HG03521 (cell line): ENCODE results near the gene TENM4.

ENCODE experiments used
- ATAC-seq: cut with Tn5 transposase; IDR thresholded peaks from one replicate; pipeline ENCODE4 v1.9.1; 2021; ENCODE audit warnings: mild to moderate bottlenecking, moderate library complexity; ENCODE audit not compliant: unreplicated experiment

The TENM4 gene

DNA sequence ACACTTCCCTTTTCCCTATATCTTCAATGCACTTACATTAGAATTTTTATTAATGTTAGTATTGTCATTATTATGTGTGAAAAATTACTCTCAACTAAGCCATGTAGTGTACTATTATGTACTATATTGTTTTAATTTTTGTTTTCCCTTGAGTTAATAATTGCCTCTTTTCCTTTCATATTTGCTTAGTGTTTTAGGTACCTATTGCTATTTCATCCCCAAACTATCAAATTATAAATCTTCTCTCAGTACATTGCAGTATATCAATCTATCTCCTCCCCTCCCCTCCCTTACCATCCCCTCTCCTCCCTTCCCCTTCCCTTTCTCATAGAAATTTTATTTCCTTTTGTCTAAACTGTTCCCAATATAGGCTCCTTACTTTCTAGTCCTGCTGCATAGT is 12.8 kb upstream of the TENM4 start:
- no peak for ATAC-seq

- ATAC-seq, result no peak
These were observed 8.2 kb upstream of the TENM4 start for GRCh38 chr11:79449040-79449439.

DNA sequence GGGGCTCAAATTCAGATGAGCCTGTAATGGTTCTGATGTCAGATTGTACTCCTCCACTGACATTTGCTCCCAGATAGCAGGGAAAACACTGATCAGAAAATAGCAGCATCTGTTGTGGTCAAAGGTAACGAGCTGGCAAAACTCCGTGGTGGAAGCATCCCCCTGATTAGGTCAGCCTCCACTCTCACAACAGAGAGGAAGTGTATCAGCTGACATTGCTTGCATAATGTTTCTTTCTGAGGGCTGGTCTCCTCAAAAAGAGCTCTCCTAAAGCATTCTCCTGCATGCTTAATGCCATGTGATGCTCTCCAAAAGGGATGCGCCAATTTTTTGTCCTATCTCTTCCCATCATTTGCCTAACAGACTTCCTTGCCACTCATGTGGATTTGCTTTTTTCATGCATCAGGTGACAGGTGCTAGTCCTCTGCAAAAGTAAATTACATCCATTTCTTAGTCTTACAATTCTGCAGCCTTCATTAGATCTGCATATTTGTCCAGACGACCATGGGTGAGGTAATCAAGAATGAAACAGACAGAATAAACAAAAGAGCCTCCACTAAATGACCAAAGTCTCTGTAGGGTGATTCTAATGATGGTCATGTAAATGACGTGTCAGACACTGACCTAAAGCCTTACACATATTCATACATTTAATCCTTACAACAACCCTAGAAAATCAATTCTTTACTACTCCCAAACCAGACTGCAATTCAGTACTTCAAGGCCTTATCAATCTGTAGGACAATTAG is 6.4 kb upstream of the TENM4 start:
- ATAC-seq, result no peak

GRCh38 chr11:79444923-79445322 is 4.1 kb upstream of the TENM4 start:
- no peak for ATAC-seq

- ATAC-seq, result peak; percentile 4
These were observed 638 bp upstream of the TENM4 start for GRCh38 chr11:79441461-79441875.

DNA sequence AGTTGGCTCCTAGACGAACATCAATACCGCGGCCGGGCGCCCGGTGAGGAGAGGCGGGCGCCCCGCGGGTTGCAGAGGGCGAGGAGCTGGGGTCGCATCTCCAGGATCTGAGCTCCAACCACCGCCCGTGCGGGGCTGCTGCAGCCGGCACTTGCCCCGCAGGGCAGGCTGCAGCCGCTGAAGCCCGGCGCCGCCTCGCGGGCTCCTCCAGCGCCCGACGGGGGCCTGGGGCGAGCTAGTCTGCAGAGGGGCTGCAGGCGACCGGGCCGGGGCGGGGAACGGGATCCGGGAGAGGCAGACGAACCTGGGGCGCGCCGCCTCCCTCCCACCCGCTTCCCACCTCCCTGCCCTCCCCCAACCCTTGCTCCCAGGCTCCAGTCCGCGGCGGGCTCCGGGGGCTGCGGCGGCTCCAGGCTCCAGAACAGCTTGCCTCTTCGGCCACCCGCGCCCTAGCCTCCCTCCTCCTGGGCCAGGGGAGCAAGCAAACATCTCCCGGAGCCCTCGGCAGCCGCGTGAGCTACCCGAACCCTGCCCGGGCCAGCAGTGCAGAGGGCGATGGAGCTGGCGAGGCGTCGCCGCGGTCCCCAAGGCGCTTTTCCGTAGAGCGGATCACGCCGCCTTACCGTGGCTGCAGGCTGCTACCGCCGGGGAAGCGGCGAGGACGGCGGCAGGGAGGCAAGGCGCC is 802 bp downstream of the TENM4 start:
- no peak for ATAC-seq

DNA sequence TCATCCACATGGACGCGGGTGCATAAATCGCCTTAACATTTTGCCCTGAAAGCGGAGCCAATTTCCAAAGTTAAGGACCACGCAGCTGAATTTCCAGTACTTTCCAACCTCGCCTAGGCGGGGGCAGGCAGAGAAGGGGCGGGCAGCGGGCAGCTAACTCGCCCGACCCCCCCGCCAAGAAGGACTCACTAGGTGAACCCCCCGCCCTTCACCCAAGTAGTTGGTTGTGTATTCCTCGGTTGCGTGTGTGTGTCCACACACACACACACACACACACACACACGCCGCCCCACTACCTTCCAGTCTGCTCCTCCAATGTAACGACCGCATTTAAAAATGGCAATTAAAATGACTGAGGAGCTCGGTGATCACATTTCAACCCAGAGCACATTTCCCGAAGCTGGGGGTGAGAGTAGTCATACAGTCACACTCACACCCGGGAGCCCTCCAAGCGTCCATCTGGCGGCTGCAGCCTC is 1.4 kb downstream of the TENM4 start:
- ATAC-seq, result no peak

GRCh38 chr11:79438631-79439409 is 2.0 kb downstream of the TENM4 start:
- ATAC-seq, result no peak

- ATAC-seq, result no peak
These were observed 2.7 kb downstream of the TENM4 start for GRCh38 chr11:79437981-79438630.

DNA sequence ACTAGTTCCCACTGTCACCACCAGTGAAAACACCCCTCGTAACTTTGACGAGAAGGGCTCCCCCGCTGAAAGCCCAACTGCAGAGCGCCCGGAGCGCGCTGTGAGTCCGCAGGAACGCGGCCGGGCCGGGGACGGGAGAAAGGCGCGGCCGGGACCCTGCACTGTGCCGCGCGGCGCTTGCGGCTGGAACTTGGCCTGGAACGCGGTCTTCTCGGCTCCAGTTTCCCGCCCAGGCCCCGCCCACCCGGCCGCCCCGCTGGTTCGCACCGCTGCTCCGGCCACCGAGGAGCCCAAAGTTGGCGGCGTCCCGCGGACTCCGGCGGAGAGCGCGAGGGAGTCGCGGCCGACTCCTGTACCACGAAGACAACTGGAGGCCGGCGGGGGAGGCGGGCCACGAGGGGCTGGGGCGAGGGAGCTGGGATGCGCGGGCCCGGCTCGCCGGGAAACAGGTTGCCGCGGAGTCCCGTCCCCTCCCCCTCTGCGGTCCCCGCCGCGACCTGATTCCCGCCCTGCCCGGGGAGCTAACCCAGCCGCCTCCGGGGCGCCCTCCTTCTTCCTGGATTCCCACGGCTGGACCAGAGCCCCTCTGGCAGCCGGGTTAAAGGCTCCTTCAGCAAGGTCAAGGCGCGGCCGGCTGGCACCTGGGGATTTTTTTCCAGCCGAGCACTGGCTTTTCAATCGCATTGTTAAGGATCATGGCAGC is 3.4 kb downstream of the TENM4 start:
- no peak for ATAC-seq

DNA sequence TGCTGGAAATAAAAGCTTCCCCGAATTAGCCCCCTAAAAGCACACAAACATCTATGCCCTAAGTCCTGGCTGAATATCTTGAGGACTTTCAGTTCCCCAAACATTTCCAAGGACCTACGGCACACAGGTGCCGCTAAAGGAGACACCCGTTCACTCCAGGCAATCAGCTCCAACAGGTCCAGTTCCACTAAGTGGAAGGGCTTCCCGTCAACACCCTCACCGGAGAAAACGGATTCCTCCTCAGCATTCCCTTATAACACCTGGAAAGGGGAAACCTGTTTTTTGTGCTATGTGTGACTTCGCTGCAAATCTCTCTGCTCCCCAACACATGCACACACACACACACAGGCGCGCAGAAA is 3.9 kb downstream of the TENM4 start:
- ATAC-seq, result no peak

- no peak for ATAC-seq
These were observed 6.5 kb downstream of the TENM4 start for GRCh38 chr11:79434283-79434682.

GRCh38 chr11:79432138-79432537 is 8.7 kb downstream of the TENM4 start:
- no peak for ATAC-seq

GRCh38 chr11:79431535-79431934 is 9.3 kb downstream of the TENM4 start:
- no peak for ATAC-seq

- ATAC-seq, result no peak
These were observed 10.6 kb downstream of the TENM4 start for GRCh38 chr11:79430280-79430679.

- ATAC-seq, result no peak
These were observed 12.4 kb downstream of the TENM4 start for GRCh38 chr11:79428406-79428805.

DNA sequence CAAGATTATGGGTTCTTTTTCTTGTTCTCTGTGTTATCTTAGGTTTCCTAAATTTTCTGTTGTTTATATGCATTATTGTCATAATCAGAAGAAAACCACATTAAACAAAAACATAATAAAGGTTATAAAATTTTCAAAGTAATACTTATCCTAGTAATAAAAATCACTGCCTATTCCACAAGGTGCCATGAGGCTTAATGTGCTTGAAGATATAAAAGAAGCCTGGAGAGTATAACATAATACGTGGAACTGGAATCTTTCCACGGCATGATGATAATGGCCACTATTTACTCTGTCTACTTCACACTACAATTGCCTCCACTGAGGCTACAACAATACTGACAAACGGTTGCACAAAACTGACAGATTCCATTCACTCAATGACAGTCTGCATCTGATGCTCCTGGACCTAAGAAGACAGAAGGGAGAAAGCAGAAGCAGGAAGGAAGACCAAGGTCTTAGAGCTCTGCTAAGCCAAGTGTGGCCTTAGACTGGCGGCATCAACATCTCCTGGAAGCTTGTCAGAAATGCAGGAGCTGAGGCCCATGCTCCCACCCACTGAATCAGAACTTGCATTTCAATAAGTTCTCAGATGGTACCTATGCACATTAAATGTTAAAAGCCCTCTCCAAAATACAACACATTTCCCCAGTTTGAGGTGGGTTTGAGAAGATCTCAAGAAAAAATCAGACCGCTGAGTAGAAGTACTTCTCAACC is 13.1 kb downstream of the TENM4 start:
- no peak for ATAC-seq

GRCh38 chr11:79427126-79427525 is 13.7 kb downstream of the TENM4 start:
- ATAC-seq, result no peak

- ATAC-seq, result no peak
These were observed 15.4 kb downstream of the TENM4 start for GRCh38 chr11:79425463-79425862.

GRCh38 chr11:79423736-79424135 is 17.1 kb downstream of the TENM4 start:
- ATAC-seq, result no peak
